SK-N-SH (cell line): Measurements from ENCODE around the gene DQX1. TPM values are rescaled to one million over a fixed set of nuclear protein-coding genes. Genes with fewer than 3 reads are reported as not detected.

Source experiments
- CTCF ChIA-PET: fragments of 300-600, 350-600 bp; formaldehyde crosslinking; extraction: SDS; loops from one replicate; lab custom pipeline; 2021; lab: Yijun Ruan, JAX
- POLR2A ChIA-PET: fragments of 350-600 bp; sonication (Branson Sonifier 250); formaldehyde crosslinking; extraction: SDS; loops from one replicate; lab custom pipeline; 2020; ENCODE audit warnings: antibody characterized with exemption, inconsistent platforms; lab: Yijun Ruan, JAX
- DNase-seq: peaks from one replicate; pipeline ENCODE4 v3.0.0; 2012
- H2AFZ ChIP-seq: fragments of 200-600 bp; sonication (generic); 2 replicates; pipeline ENCODE4 v1.8.1; 2016; ENCODE audit warnings: antibody characterized with exemption, mild to moderate bottlenecking, low read depth
- H3F3A ChIP-seq: fragments of 200-600 bp; sonication (generic); replicated peaks from 2 replicates; pipeline ENCODE3; 2016; ENCODE audit warnings: antibody characterized with exemption, mild to moderate bottlenecking; ENCODE audit not compliant: insufficient read depth
- H3K27ac ChIP-seq, 2 experiments: fragments of 200-500 bp in 1 of 2; fragments of 200-600 bp in 1 of 2; sonication (Bioruptor generic) in 1 of 2; sonication (generic), shearing (Covaris generic) in 1 of 2; 2 replicates each; pipeline versions ENCODE4 v1.5.1 to v1.6.1; 2014 to 2016; ENCODE audit warnings: low read depth in 2 of 2, inconsistent platforms in 1 of 2, low read length in 1 of 2, mild to moderate bottlenecking in 1 of 2, mixed read lengths in 1 of 2
- H3K27me3 ChIP-seq: fragments of 200-600 bp; sonication (generic), shearing (Covaris generic); 2 replicates; pipeline ENCODE4 v1.6.1; 2016; ENCODE audit warnings: mixed run types; ENCODE audit not compliant: insufficient read depth
- H3K36me3 ChIP-seq, 2 experiments: fragments of 200-500 bp in 1 of 2; fragments of 200-600 bp in 1 of 2; sonication (Bioruptor generic) in 1 of 2; sonication (generic) in 1 of 2; replicated peaks in 1 of 2; 2 replicates each; pipeline versions ENCODE3 to v1.5.1; 2014 to 2016; ENCODE audit warnings: low read length in 1 of 2, mild to moderate bottlenecking in 1 of 2; ENCODE audit not compliant: insufficient read depth in 2 of 2, control insufficient read depth in 1 of 2
- H3K4me1 ChIP-seq, 2 experiments: fragments of 200-500 bp in 1 of 2; fragments of 200-600 bp in 1 of 2; sonication (Bioruptor generic) in 1 of 2; sonication (generic), shearing (Covaris generic) in 1 of 2; 2 replicates each; pipeline versions ENCODE4 v1.5.1 to v1.6.1; 2014 to 2016; ENCODE audit warnings: low read depth in 1 of 2, low read length in 1 of 2, mixed run types in 1 of 2; ENCODE audit not compliant: insufficient read depth in 2 of 2, control insufficient read depth in 1 of 2
- H3K4me2 ChIP-seq: fragments of 200-600 bp; sonication (generic), shearing (Covaris generic); 2 replicates; pipeline ENCODE4 v1.6.1; 2017; ENCODE audit warnings: mixed run types
- H3K4me3 ChIP-seq, 2 experiments: fragments of 200-500 bp in 1 of 2; fragments of 200-600 bp in 1 of 2; sonication (Bioruptor generic) in 1 of 2; sonication (generic), shearing (Covaris generic) in 1 of 2; 2 replicates each; pipeline versions ENCODE4 v1.5.1 to v1.8.1; 2014 to 2016; ENCODE audit warnings: low read depth in 2 of 2, inconsistent platforms in 1 of 2, low read length in 1 of 2, mild to moderate bottlenecking in 1 of 2, mixed read lengths in 1 of 2, moderate library complexity in 1 of 2
- H3K79me2 ChIP-seq: fragments of 200-600 bp; sonication (generic); 2 replicates; pipeline ENCODE4 v1.8.1; 2017; ENCODE audit warnings: mild to moderate bottlenecking; ENCODE audit not compliant: insufficient read depth
- H3K9ac ChIP-seq: fragments of 200-600 bp; sonication (generic); 2 replicates; pipeline ENCODE4 v1.6.1; 2017; ENCODE audit warnings: mixed run types
- H3K9me2 ChIP-seq: fragments of 200-600 bp; sonication (generic); 2 replicates; pipeline ENCODE4 v1.6.1; 2017; ENCODE audit warnings: mixed run types
- H3K9me3 ChIP-seq: fragments of 200-600 bp; sonication (generic); 2 replicates; pipeline ENCODE4 v1.6.1; 2017; ENCODE audit warnings: mixed run types, mild to moderate bottlenecking, moderate library complexity
- H4K20me1 ChIP-seq: fragments of 200-600 bp; sonication (generic); 2 replicates; pipeline ENCODE4 v1.6.1; 2017; ENCODE audit warnings: mild to moderate bottlenecking, mixed run types; ENCODE audit not compliant: insufficient read depth
- CHD2 ChIP-seq: fragments of 150-350 bp; IDR thresholded peaks from 2 replicates; pipeline ENCODE4 v1.6.1; 2018; ENCODE audit warnings: low read length; ENCODE audit not compliant: partially characterized antibody
- EP300 ChIP-seq, 2 experiments: IDR thresholded peaks; 2 replicates each; pipeline versions ENCODE4 v1.4.0 to v1.6.1; 2012; ENCODE audit warnings: borderline replicate concordance in 1 of 2, low read depth in 1 of 2, low read length in 1 of 2
- EZH2phosphoT487 ChIP-seq: fragments of 200-600 bp; sonication (generic); IDR thresholded peaks from 2 replicates; pipeline ENCODE4 v1.6.1; 2017; ENCODE audit warnings: low read depth, mixed run types, mild to moderate bottlenecking, antibody characterized with exemption, moderate library complexity, borderline replicate concordance
- FOSL2 ChIP-seq: IDR thresholded peaks from 2 replicates; pipeline ENCODE4 v1.4.0; 2012; ENCODE audit warnings: low read depth, mild to moderate bottlenecking, moderate library complexity, borderline replicate concordance
- FOXM1 ChIP-seq: IDR thresholded peaks from 2 replicates; pipeline ENCODE4 v1.4.0; 2012; ENCODE audit warnings: low read depth, mild to moderate bottlenecking
- GATA2 ChIP-seq: sonication (generic); formaldehyde crosslinking; IDR thresholded peaks from 2 replicates; pipeline ENCODE4 v1.5.0; 2020; ENCODE audit warnings: mild to moderate bottlenecking, missing genetic modification reagents
- IRF3 ChIP-seq: fragments of 150-350 bp; IDR thresholded peaks from 2 replicates; pipeline ENCODE4 v1.6.1; 2016; ENCODE audit warnings: mild to moderate bottlenecking, low read depth, low read length
- JUND ChIP-seq: IDR thresholded peaks from 2 replicates; pipeline ENCODE4 v1.4.0; 2012
- MAX ChIP-seq: IDR thresholded peaks from 2 replicates; pipeline ENCODE4 v1.4.0; 2012; ENCODE audit warnings: low read depth
- MXI1 ChIP-seq: IDR thresholded peaks from 2 replicates; pipeline ENCODE4 v1.6.1; 2012; ENCODE audit warnings: mild to moderate bottlenecking, low read depth, low read length, improper control_type of control experiment
- POLR2AphosphoS5 ChIP-seq: IDR thresholded peaks from 2 replicates; pipeline ENCODE4 v1.6.1; 2012; ENCODE audit warnings: low read depth, low read length
- RAD21 ChIP-seq: IDR thresholded peaks from 2 replicates; pipeline ENCODE4 v1.6.1; 2012; ENCODE audit warnings: mild to moderate bottlenecking, low read length
- RFX5 ChIP-seq: IDR thresholded peaks from 2 replicates; pipeline ENCODE4 v1.6.1; 2012; ENCODE audit warnings: mild to moderate bottlenecking, improper control_type of control experiment, low read length
- SIN3A ChIP-seq: IDR thresholded peaks from 2 replicates; pipeline ENCODE4 v1.6.1; 2012; ENCODE audit warnings: low read depth, mild to moderate bottlenecking, low read length, moderate library complexity, borderline replicate concordance
- TAF1 ChIP-seq: IDR thresholded peaks from 2 replicates; pipeline ENCODE4 v1.6.1; 2012; ENCODE audit warnings: low read depth, mild to moderate bottlenecking, low read length, moderate library complexity, borderline replicate concordance
- TEAD4 ChIP-seq: IDR thresholded peaks from 2 replicates; pipeline ENCODE4 v1.4.0; 2012; ENCODE audit warnings: mild to moderate bottlenecking, borderline replicate concordance; ENCODE audit not compliant: insufficient read depth
- USF2 ChIP-seq: fragments of 150-350 bp; IDR thresholded peaks from 2 replicates; pipeline ENCODE4 v1.6.1; 2017; ENCODE audit warnings: antibody characterized with exemption, low read length, low read depth, borderline replicate concordance
- YY1 ChIP-seq: IDR thresholded peaks from 2 replicates; pipeline ENCODE4 v1.4.0; 2012; ENCODE audit warnings: low read depth, mild to moderate bottlenecking
- ZBTB33 ChIP-seq: IDR thresholded peaks from 2 replicates; pipeline ENCODE4 v1.4.0; 2012; ENCODE audit warnings: low read depth, borderline replicate concordance
- WGBS: methylation state at CpG from one replicate; pipeline ENCODE4 v1.1.6; 2017; ENCODE audit warnings: low lambda C conversion rate; 5-methylcytosine and 5-hydroxymethylcytosine counted together
- polyA plus RNA-seq, 3 experiments: library from polyadenylated mRNA; depleted of rRNA; stranded (reverse); fragments of >200 nt; gene quantifications; 2 replicates each; pipeline ENCODE4 v1.2.3, GENCODE V29; 2012

DQX1 gene
- polyA plus RNA-seq, 1 of the 3 experiments (the other 2 are of a cell fraction): 1.6 TPM

GRCh38 chr2:74537140-74537539, 11.1 kb upstream of the DQX1 start:
- CTCF ChIA-PET: interaction anchor here (2.1 to 7.8 kb wide), 2 partner anchors 30 to 54 kb away, joined by 7 to 102 read pairs; partner anchors contain the start of genes CCDC142, PCGF1 and TTC31
- 76% methylated on average over 4 of the region's 4 CpGs for WGBS
- no peaks in the 10 kb centered on the region for H3K79me2 ChIP-seq
- H3K9me3 ChIP-seq: no peaks in the 10 kb centered on the region
- H4K20me1 ChIP-seq: no peaks in the 10 kb centered on the region
- H3K9ac ChIP-seq: no peak overlapping the region
- no peak overlapping the region for H3K4me2 ChIP-seq
- POLR2A ChIA-PET: no interaction called here
- peaks cover 10 to 20% of the 10 kb centered on the region in 2 experiments for H3K36me3 ChIP-seq
- no peak overlapping the region for H3K27ac ChIP-seq
- H3K4me3 ChIP-seq: no peak overlapping the region
- H2AFZ ChIP-seq: no peak overlapping the region
- H3K9me2 ChIP-seq: no peaks in the 10 kb centered on the region
- H3F3A ChIP-seq: peaks cover 12% of the 10 kb centered on the region
- TF ChIP-seq RFX5: no peak
- no peak for TF ChIP-seq FOSL2
- TF ChIP-seq POLR2AphosphoS5: no peak
- no peak for TF ChIP-seq USF2
- TF ChIP-seq MXI1: no peak
- TF ChIP-seq EZH2phosphoT487: no peak
- no peak for TF ChIP-seq EP300 (IDR thresholded peaks at IDR 0.05; ENCODE audit: borderline replicate concordance in 1 of 2, low read depth in 1 of 2, low read length in 1 of 2)
- TF ChIP-seq YY1: no peak
- no peak for TF ChIP-seq RAD21
- TF ChIP-seq IRF3: no peak
- no peak for TF ChIP-seq FOXM1
- TF ChIP-seq ZBTB33: no peak
- TF ChIP-seq MAX: no peak
- TF ChIP-seq SIN3A: no peak
- TF ChIP-seq TAF1: no peak
- TF ChIP-seq JUND: no peak
- no peak for TF ChIP-seq CHD2
- TF ChIP-seq GATA2 (CRISPR knock-in tag): no peak
- no peak for TF ChIP-seq TEAD4
- no peaks in the 10 kb centered on the region for H3K27me3 ChIP-seq
- no peak for DNase-seq
- no peaks in the 10 kb centered on the region for H3K4me1 ChIP-seq
